ENCODE results near the gene PRR35. TPM values are rescaled to one million over a fixed set of nuclear protein-coding genes. Genes with fewer than 3 reads are reported as not detected.

PRR35 gene
- total and polyA plus RNA-seq, 12 donors = not detected

DNA sequence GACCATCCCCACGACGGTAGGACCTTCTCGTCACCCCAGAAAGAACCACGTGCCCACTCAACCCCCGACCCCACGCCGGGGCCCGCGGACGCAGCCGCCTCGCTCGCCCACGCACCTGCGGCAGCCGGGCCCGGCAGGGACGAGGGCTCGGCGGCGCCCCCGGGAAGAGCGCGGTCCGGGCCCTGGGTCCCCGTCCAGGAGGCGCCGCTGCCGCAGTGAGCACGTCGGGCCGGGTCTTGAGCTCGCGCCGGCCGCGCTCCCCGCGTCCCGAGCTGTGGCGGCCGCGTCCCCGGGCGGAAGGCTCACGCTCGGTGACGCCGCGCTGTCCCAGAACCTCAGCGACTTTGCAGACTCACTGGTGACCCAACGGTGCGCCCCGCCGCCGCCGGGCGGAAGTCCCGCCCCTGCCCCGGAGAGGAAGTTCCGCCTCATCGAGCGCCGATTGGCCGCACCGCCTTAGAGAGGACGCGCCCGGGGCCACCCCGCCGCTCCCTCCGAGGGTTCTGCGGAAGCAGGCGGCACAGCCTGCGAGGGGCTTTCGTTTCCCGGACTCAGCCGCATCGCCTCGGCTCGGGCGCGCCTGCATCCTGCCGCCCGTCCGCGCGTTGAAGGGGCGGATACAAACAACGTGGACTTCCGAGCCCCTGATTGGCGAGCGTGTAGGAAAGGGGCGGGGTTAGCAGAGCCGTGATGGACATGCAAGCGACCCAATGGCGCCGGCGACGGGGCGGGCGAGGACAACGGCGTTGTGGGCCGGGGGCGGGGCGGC, 28.9 kb downstream of the PRR35 start:
- TF ChIP-seq, protein P1, sequence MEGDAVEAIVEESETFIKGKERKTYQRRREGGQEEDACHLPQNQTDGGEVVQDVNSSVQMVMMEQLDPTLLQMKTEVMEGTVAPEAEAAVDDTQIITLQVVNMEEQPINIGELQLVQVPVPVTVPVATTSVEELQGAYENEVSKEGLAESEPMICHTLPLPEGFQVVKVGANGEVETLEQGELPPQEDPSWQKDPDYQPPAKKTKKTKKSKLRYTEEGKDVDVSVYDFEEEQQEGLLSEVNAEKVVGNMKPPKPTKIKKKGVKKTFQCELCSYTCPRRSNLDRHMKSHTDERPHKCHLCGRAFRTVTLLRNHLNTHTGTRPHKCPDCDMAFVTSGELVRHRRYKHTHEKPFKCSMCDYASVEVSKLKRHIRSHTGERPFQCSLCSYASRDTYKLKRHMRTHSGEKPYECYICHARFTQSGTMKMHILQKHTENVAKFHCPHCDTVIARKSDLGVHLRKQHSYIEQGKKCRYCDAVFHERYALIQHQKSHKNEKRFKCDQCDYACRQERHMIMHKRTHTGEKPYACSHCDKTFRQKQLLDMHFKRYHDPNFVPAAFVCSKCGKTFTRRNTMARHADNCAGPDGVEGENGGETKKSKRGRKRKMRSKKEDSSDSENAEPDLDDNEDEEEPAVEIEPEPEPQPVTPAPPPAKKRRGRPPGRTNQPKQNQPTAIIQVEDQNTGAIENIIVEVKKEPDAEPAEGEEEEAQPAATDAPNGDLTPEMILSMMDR (IDR thresholded peaks at IDR 0.05) = no peak
- Histone ChIP-seq H3K4me3 (peak overlapping the region; percentile 54 to 97 (median 85)), H3K36me3 (peaks cover 0 to 13% (median 0%) of the 10 kb centered on the region in 9 donors), H3K4me1 (peaks cover 10 to 64% (median 42%) of the 10 kb centered on the region in 9 donors), H3K27me3 (no peaks in the 10 kb centered on the region), H3K27ac (peak overlapping the region; percentile 80 to 100 (median 99)), H3K9me3 (no peaks in the 10 kb centered on the region)
- whole genome bisulfite sequencing, 2 donors = 0 to 1% methylated on average over 88 to 107 of the region's 107 CpGs
- intact Hi-C loops (cut with DNase I) = loop anchor here in 5 of 10 donors (2.0 to 10.0 kb wide), 6 partner anchors 20 to 164 kb away; partner anchors contain the start of genes RHOT2 (in 2 of the 5), METTL26 (in 1 of the 5), PIGQ (in 1 of the 5) and RAB11FIP3 (in 1 of the 5)
- DNase-seq = peak; percentile 98 to 99
- ATAC-seq = peak; percentile 87 to 96 (median 92)

DNA sequence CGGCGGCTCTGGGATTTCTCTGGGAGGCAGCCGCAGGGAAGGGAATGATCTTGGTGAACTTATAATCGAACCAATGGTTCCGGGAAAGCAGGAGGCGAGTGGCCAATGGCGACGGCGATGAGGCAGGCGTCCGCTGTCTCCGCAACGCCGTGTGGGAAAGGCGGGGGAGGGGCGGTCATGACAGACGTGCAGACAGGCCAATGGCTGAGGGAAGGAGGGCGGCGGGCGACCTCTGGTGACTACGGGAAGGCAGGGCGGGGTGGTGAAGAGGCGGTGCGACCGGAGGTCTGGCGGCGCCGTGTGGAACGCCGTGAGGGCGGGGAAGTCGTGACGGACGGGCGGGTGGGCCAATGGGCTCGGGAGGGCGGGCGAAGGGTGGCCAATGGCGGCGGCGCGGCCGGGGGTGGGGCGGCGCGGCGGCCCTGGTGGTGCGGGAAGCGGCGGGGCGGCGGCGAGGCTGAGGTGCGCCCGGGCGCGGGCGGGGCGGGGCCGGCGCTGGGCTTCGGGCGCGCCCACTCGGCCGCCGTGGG, 29.5 kb downstream of the PRR35 start, which contains the start of gene RAB40C:
RAB40C (plus strand) TSS at position 409 of the 530 bp plus-strand sequence. CDS start 226 bp downstream, outside the sequence.
- no peaks in the 10 kb centered on the region for H3K27me3 ChIP-seq
- intact Hi-C loops (cut with DNase I) = loop anchor here in 5 of 10 donors (2.0 to 10.0 kb wide), 8 partner anchors 21 to 165 kb away; partner anchors contain the start of genes METTL26 (in 3 of the 5), RHOT2 (in 2 of the 5), PIGQ (in 1 of the 5) and RAB11FIP3 (in 1 of the 5)
- H3K9me3 ChIP-seq = no peaks in the 10 kb centered on the region
- H3K27ac ChIP-seq = peak within 1 kb of the TSS; percentile 80 to 100 (median 99)
- peak within 1 kb of the TSS; percentile 81 to 97 (median 92) for H3K4me3 ChIP-seq
- DNase-seq (peak; percentile 99), ATAC-seq (peak; percentile 90 to 98 (median 96))
- H3K4me1 ChIP-seq = peaks cover 10 to 64% (median 42%) of the 10 kb centered on the region in 9 donors
- WGBS, 2 donors = 1 to 3% methylated on average over 27 to 67 of the region's 67 CpGs
- peaks cover 0 to 16% (median 0%) of the 10 kb centered on the region in 9 donors for H3K36me3 ChIP-seq
- TF ChIP-seq, protein P1 (IDR thresholded peaks at IDR 0.05) = peak in 4 of 9 donors; percentile 11 to 42 (median 26)

DNA sequence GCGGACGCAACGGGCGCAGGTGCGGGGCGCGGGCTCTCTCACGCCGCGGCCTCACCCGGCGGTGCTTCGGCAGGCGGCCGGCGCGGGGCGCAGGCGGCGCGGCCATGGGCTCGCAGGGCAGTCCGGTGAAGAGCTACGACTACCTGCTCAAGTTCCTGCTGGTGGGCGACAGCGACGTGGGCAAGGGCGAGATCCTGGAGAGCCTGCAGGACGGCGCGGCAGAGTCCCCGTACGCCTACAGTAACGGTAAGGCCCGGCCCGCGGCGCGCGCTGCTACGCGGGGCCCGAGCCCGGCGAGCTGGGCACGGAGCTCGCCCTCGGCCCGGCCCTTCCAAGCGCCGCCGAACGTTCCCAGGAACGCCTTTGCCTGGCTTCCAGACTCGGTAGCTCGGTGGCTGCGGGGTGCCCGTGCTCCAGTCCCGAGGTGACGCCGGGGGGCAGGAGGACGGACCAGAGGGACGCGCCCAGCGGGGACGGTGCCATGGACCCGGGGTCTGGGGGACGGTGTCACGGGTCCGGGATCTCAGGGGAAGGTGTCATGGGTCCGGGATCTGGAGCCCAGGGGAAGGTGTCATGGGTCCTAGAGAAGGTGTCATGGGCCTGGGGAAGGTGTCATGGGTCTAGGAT, 30.1 kb downstream of the PRR35 start:
- Histone ChIP-seq H3K27me3 (no peaks in the 10 kb centered on the region), H3K4me3 (peak overlapping the region; percentile 75 to 96 (median 90)), H3K9me3 (no peaks in the 10 kb centered on the region), H3K27ac (peak overlapping the region; percentile 36 to 91 (median 82)), H3K4me1 (peaks cover 10 to 63% (median 42%) of the 10 kb centered on the region in 9 donors), H3K36me3 (peaks cover 0 to 16% (median 0%) of the 10 kb centered on the region in 9 donors)
- 0 to 1% methylated on average over 70 to 71 of the region's 71 CpGs for WGBS, 2 donors
- TF ChIP-seq, protein P1 (IDR thresholded peaks at IDR 0.05) = no peak
- intact Hi-C loops (cut with DNase I) = loop anchor here in 3 of 10 donors (2.0 to 5.0 kb wide), 3 partner anchors 42 to 47 kb away; partner anchors contain the start of genes METTL26 (in 2 of the 3) and WFIKKN1 (in 1 of the 3)
- DNase-seq = peak in 1 of 2 donors; percentile 40
- ATAC-seq = no peak

Measured in heart right ventricle (tissue), 16 donors.